Caco-2 (cell line): ENCODE results near the gene CENPU. TPM values are rescaled to one million over a fixed set of nuclear protein-coding genes. Genes with fewer than 3 reads are reported as not detected.
"Not testable (repeated sequence)": the region's sequence is repeated elsewhere in the genome, so short reads cannot be mapped to it uniquely, and the experiment has no call there.

Experiments
- BruUV-seq: library from RNA; stranded (reverse); fragments of 400-500 nt; replicated peaks from 2 replicates; lab custom pipeline; 2021; lab: Mats Ljungman, UMichigan
- CTCF ChIA-PET: fragments of 300-600 bp; sonication (Branson Sonifier 250); formaldehyde crosslinking; loops from one replicate; lab custom pipeline; 2022; ENCODE audit warnings: antibody characterized with exemption; lab: Charles Lee
- POLR2A ChIA-PET: fragments of 300-600 bp; sonication (Branson Sonifier 250); formaldehyde crosslinking; loops from one replicate; lab custom pipeline; 2022; ENCODE audit warnings: antibody characterized with exemption; lab: Charles Lee
- DNase-seq, 2 experiments: peaks; one replicate each; pipeline versions ENCODE4 v3.0.0 to v3.0.0-alpha.2; 2020 to 2022
- H3K27me3 ChIP-seq: replicated peaks from 2 replicates; pipeline ENCODE4 v1.6.0; 2011; ENCODE audit warnings: low read length; ENCODE audit not compliant: control insufficient read depth, insufficient read depth
- H3K36me3 ChIP-seq: 2 replicates; pipeline ENCODE4 v1.5.1; 2011; ENCODE audit warnings: low read length; ENCODE audit not compliant: control insufficient read depth, insufficient read depth
- H3K4me1 ChIP-seq: fragments of 250-450 bp; sonication (Bioruptor Pico); 2 replicates; pipeline ENCODE4 v1.5.1; 2020; ENCODE audit warnings: mild to moderate bottlenecking
- H3K4me3 ChIP-seq: 2 replicates; pipeline ENCODE4 v1.5.1; 2011; ENCODE audit warnings: low read depth, mild to moderate bottlenecking, control low read depth, low read length
- H3K9me3 ChIP-seq: fragments of 250-450 bp; sonication (Bioruptor Pico); 2 replicates; pipeline ENCODE4 v1.5.1; 2020; ENCODE audit warnings: mild to moderate bottlenecking, moderate library complexity
- H3K27ac Mint-ChIP-seq: one replicate; pipeline ENCODE4 v1.8.0; 2022; ENCODE audit warnings: mixed read lengths; ENCODE audit not compliant: unreplicated experiment
- H3K27me3 Mint-ChIP-seq: one replicate; pipeline ENCODE4 v1.8.0; 2022; ENCODE audit warnings: mixed read lengths; ENCODE audit not compliant: insufficient read depth, unreplicated experiment
- H3K36me3 Mint-ChIP-seq: one replicate; pipeline ENCODE4 v1.8.0; 2022; ENCODE audit warnings: mild to moderate bottlenecking, mixed read lengths; ENCODE audit not compliant: insufficient read depth, unreplicated experiment
- H3K4me1 Mint-ChIP-seq: one replicate; pipeline ENCODE4 v1.8.0; 2022; ENCODE audit warnings: low read depth, mixed read lengths; ENCODE audit not compliant: unreplicated experiment
- H3K4me3 Mint-ChIP-seq: one replicate; pipeline ENCODE4 v1.8.0; 2022; ENCODE audit warnings: mild to moderate bottlenecking, moderate library complexity, mixed read lengths; ENCODE audit not compliant: unreplicated experiment
- H3K9me3 Mint-ChIP-seq: one replicate; pipeline ENCODE4 v1.8.0; 2022; ENCODE audit warnings: mixed read lengths; ENCODE audit not compliant: unreplicated experiment
- intact Hi-C: fragments of 100-400 bp; cut with micrococcal nuclease; formaldehyde crosslinking; loops from one replicate; pipeline ENCODE4 v1.10.0; 2022; ENCODE audit not compliant: unreplicated experiment
- total RNA-seq: library from RNA; stranded (reverse); gene quantifications from 2 replicates; pipeline ENCODE4 v1.2.3, GENCODE V29; 2022
- TF ChIP-seq, protein P1 (sequence below), 2 experiments: fragments of 200-600 bp in 1 of 2; IDR thresholded peaks; 1 replicate in 1 of 2; 2 replicates in 1 of 2; pipeline versions ENCODE4 v1.5.1 to v1.8.0; 2011 to 2022; ENCODE audit warnings: antibody characterized with exemption in 1 of 2, control low read depth in 1 of 2, inconsistent platforms in 1 of 2, low read depth in 1 of 2, low read length in 1 of 2, mild to moderate bottlenecking in 1 of 2, moderate library complexity in 1 of 2; ENCODE audit not compliant: insufficient read depth in 1 of 2, severe bottlenecking in 1 of 2, unreplicated experiment in 1 of 2

The CENPU gene
- total RNA-seq, 1 experiment from 2014 or later, result 52.0 TPM

DNA sequence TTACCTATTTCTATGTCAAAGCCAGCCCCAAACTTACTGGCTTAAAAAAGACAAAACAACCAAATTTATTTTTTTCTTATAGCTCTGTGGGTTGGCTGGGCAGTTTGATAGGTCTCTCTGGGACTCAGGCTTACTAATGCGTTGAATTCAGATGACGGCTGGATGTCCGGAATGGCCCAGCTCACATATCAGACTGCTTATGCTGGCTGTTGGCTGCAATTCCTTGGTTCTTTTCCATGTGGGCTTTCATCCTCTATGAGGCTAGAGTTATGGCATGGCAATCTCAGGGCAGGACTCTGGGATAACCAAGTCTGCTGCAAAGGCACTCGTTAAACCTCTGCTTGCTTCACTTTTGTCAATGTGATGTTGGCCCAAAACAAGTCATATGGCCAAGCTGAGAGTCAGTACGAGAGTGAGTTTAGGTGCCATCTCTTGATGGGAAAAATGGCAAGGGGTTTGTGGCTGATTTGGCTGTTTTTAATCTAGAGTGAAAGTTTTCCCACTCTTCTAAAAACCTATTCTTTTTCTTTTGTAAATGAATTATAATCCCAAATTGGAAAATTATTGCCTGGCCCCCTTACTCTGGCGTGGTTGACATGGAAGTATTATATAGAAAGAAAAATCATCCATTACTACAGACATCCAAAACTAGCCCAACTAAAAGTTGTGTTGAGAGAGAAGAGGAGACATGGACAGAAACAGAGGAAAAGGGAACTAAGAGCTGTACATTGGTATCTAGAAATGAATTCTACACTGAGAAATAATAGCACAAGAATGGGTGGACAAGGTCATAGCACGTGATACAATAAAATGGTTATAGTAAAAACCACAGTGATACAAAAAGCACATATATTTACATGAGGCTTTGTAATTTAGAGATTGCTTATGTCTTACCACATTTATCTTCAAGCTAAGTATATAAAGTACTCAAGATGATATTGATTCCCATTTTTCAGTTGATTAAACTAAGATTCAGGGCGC lies 77.7 kb downstream of the CENPU start:
- ChIA-PET POLR2A (no interaction called here), CTCF (no interaction called here)
- Mint-ChIP-seq H3K9me3 (no peaks in the 10 kb centered on the region), H3K27me3 (no peaks in the 10 kb centered on the region), H3K27ac (no peak overlapping the region), H3K4me1 (peaks cover 7% of the 10 kb centered on the region), H3K36me3 (no peaks in the 10 kb centered on the region), H3K4me3 (no peak overlapping the region)
- intact Hi-C loops, result no loop called here
- H3K4me1 ChIP-seq, result no peaks in the 10 kb centered on the region
- no TSS peak for BruUV-seq
- H3K36me3 ChIP-seq, result no peaks in the 10 kb centered on the region
- no peaks in the 10 kb centered on the region for H3K27me3 ChIP-seq
- no peak overlapping the region for H3K4me3 ChIP-seq
- TF ChIP-seq, protein P1, sequence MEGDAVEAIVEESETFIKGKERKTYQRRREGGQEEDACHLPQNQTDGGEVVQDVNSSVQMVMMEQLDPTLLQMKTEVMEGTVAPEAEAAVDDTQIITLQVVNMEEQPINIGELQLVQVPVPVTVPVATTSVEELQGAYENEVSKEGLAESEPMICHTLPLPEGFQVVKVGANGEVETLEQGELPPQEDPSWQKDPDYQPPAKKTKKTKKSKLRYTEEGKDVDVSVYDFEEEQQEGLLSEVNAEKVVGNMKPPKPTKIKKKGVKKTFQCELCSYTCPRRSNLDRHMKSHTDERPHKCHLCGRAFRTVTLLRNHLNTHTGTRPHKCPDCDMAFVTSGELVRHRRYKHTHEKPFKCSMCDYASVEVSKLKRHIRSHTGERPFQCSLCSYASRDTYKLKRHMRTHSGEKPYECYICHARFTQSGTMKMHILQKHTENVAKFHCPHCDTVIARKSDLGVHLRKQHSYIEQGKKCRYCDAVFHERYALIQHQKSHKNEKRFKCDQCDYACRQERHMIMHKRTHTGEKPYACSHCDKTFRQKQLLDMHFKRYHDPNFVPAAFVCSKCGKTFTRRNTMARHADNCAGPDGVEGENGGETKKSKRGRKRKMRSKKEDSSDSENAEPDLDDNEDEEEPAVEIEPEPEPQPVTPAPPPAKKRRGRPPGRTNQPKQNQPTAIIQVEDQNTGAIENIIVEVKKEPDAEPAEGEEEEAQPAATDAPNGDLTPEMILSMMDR (IDR thresholded peaks at IDR 0.05; ENCODE audit: insufficient read depth in 1 of 2, low read depth in 1 of 2, low read length in 1 of 2, severe bottlenecking in 1 of 2, unreplicated experiment in 1 of 2), result no peak
- H3K9me3 ChIP-seq, result no peaks in the 10 kb centered on the region
- DNase-seq, result no peak

DNA sequence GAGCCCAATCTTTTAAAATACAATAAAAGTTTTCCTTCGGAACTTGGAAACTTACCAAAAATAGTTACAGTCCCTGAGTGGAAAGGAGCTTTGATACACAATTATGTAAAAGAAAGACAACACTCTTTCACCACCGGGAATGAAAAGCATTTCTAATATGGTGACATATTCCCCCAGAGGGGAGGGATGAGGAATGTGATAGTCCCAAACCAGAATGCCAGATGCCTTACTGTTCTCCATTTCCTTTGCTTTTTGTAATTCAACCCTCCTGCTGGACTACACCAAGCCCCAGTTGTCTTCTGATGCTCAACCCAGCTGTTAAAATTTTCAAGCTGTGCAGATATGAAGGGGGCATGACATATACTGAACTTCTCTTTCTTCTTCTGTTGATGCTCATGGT lies 80.2 kb downstream of the CENPU start:
- H3K27me3 ChIP-seq, result no peaks in the 10 kb centered on the region
- DNase-seq, result no peak
- TF ChIP-seq, protein P1 (IDR thresholded peaks at IDR 0.05; ENCODE audit: insufficient read depth in 1 of 2, low read depth in 1 of 2, low read length in 1 of 2, severe bottlenecking in 1 of 2, unreplicated experiment in 1 of 2), result no peak
- no peak overlapping the region for H3K27ac Mint-ChIP-seq
- BruUV-seq, result no TSS peak
- no peaks in the 10 kb centered on the region for H3K9me3 Mint-ChIP-seq
- no peak overlapping the region for H3K4me3 ChIP-seq
- intact Hi-C loops, result no loop called here
- H3K36me3 Mint-ChIP-seq, result peaks cover 9% of the 10 kb centered on the region
- H3K4me3 Mint-ChIP-seq, result no peak overlapping the region
- H3K36me3 ChIP-seq, result no peaks in the 10 kb centered on the region
- no peaks in the 10 kb centered on the region for H3K9me3 ChIP-seq
- no peaks in the 10 kb centered on the region for H3K4me1 ChIP-seq
- H3K4me1 Mint-ChIP-seq, result peaks cover 7% of the 10 kb centered on the region
- no peaks in the 10 kb centered on the region for H3K27me3 Mint-ChIP-seq
- POLR2A ChIA-PET, result no interaction called here
- CTCF ChIA-PET, result no interaction called here

DNA sequence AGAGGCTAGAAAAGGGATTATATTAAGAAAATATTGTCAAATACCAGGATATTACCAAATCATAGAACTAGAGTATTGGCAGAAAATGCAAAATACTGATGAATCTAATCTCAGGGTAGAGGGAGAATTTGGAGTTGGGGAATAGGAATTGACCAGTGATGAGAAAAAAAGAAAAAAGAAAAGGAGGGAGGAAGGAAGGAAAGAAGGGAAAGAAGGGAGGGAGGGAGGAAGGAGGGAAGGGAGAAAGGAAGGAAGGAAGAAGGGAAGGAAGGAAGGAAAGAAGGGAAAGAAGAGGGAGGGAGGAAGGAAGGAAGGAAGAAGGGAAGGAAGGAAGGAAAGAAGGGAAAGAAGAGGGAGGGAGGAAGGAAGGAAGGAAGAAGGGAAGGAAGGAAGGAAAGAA lies 81.2 kb downstream of the CENPU start:
- H3K27me3 Mint-ChIP-seq, H3K4me3 Mint-ChIP-seq, H3K36me3 ChIP-seq, POLR2A ChIA-PET, H3K36me3 Mint-ChIP-seq, H3K4me1 ChIP-seq, DNase-seq, BruUV-seq, H3K27ac Mint-ChIP-seq, H3K9me3 ChIP-seq, H3K4me3 ChIP-seq, CTCF ChIA-PET, H3K9me3 Mint-ChIP-seq, H3K27me3 ChIP-seq, intact Hi-C loops: not testable (repeated sequence)
- H3K4me1 Mint-ChIP-seq, result peaks cover 11% of the 10 kb centered on the region
